Activated CD4-positive, alpha-beta T cell treated with anti-CD3 and anti-CD28 coated beads, Interleukin-2, amount 50 U/mL, for 48 hours (primary cell): ENCODE results near the gene ADGRB2.

Experiments
- DNase-seq, 2 experiments: peaks; one replicate each; pipeline ENCODE4 v3.0.0-alpha.2; 2020

Gene ADGRB2

GRCh38 chr1:31762323-31762722 lies 1.8 kb downstream of the ADGRB2 start:
- no peak for DNase-seq

- DNase-seq, result no peak
Observed at GRCh38 chr1:31761883-31762282, 2.3 kb downstream of the ADGRB2 start.

GRCh38 chr1:31760471-31761470 lies 3.4 kb downstream of the ADGRB2 start:
- DNase-seq, result peak; percentile 44 to 58

DNA sequence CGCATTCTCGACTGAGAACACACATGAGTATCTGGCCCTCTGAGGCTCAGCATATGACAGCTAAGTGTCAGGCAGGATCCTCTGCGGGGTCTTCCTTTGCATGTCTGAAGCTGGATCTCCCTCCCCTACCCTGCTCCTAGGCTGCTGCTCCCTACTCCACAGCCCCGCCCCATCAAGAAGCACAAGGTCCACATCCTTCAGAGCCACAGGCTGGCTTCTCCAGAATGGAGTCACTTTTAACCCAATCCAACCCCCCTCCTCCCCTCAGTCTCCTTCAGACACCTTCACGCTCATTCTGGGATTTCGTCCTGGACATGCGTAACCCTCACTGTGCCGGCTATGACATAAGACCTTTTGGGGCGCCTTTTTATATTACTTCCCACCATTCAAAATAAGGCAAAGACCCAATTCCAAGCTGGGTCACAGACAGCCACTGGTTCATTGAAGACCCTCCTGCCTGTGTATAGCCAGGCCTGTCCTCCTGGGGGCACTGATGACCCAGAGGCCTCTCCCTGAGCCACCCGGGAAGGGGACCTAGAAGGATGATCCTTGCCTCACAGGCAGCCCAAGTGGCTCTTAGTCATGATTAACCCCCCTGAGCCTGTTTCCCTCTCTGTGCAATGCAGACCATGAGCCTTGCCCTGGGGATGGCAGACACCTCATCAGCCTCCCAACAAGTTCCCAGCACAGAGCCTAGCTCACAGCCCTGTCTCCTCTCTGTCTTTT lies 4.7 kb downstream of the ADGRB2 start:
- no peak for DNase-seq

- no peak for DNase-seq
Observed at GRCh38 chr1:31758823-31759222, 5.3 kb downstream of the ADGRB2 start.

DNA sequence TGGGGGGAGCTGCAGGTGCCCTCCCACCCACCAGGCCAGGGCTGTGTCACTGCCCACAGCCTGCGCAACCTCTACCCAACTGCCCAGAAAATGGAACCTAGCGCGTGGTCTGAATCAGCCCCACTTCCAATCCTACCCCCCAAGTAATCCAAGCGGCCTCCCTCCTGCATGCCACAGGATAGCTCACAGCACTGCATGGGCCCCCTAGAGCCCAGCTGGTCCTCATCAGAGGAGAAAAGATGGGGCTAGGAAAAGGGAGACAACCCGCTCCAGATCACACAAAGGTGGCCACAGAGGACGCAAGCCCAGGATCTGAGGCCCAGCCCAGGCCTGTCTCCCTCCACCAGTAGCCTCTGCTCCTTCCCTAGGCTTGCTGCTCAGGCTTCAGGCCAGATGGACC lies 6.2 kb downstream of the ADGRB2 start:
- no peak for DNase-seq

GRCh38 chr1:31757204-31757679 lies 6.9 kb downstream of the ADGRB2 start:
- no peak for DNase-seq

GRCh38 chr1:31756578-31756977 lies 7.6 kb downstream of the ADGRB2 start:
- DNase-seq, result no peak

DNA sequence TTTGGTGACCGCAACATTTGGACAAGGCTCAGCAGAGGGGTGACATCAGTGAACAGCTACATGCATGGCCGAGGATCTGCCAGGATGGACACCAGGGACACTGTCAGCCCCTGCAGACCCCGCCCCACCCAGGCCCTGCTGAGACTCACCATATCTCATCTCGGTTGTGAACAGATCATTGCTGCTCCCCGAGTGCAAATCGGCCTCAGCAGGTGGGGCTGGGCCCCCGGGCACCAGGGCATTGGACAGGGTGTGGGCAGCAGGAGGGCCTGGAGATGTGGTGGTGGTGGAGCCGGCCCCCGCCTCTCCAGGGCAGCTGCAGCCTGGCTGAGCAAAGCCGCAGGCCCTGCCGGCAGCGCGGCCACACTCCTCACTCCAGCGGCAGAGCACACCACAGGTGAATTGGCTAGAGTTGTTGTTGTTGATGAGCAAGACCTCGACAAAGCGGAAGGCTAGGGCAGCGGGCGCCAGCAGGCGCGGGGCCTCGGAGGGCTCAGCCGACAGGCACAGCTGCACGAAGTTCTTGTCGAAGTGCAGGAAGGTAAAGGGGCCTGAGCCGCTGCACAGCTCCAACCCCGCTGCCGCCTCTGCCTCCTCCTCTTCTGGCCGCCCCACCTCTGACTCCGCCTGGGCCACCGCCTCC lies 8.2 kb downstream of the ADGRB2 start:
- no peak for DNase-seq

- no peak for DNase-seq
Observed at GRCh38 chr1:31755197-31755611, 8.9 kb downstream of the ADGRB2 start.

DNA sequence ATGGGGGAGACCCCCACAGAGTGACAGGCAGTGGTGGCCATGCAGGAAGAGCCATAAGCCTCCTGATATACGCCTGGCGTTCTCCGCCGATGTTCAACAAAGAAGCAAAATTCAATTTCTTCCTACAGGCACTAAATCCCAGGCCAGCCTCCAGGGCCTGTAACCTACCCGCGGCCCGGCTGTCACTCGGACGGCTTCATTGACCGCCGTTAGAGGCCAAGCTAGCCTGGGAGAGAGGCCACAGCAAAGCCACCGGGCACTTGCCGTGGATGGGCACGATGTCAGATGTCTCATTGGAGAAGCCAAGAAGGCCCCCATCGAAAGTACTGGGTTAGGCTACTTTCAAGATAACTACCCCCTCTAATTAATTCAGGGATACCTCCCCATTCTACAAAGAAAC lies 9.7 kb downstream of the ADGRB2 start:
- no peak for DNase-seq

DNA sequence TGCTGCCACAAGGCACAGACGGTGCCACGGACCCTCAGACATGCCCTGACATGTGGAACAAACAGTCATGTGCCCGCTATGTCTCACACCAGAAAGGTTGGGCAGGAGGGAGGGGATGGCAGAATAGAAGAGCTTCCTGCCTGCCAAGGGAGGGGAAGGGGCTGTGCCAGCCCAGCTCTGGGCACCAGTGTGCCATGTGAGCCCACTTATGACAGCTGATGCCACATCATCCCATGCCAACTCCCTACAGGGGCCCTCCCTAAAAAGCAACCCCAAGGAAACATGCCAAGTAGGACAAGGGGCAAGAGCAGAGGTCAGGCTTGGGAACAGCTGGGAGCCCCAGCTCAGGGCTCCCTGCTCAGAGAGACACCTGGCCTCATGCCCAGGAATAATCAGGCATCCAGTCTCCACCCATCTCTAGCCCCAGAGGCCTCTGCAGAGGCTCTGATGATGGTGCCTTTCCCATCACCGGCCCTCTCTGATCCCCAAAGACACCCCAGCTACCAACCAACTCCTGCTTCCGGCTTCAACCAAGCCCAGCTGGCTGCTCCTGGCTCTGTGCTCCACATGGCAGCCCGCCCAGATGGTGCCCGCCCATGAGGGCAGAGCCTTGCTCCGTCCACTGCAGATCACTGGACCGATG lies 10.3 kb downstream of the ADGRB2 start:
- no peak for DNase-seq

GRCh38 chr1:31752952-31753475 lies 11.1 kb downstream of the ADGRB2 start:
- no peak for DNase-seq

DNA sequence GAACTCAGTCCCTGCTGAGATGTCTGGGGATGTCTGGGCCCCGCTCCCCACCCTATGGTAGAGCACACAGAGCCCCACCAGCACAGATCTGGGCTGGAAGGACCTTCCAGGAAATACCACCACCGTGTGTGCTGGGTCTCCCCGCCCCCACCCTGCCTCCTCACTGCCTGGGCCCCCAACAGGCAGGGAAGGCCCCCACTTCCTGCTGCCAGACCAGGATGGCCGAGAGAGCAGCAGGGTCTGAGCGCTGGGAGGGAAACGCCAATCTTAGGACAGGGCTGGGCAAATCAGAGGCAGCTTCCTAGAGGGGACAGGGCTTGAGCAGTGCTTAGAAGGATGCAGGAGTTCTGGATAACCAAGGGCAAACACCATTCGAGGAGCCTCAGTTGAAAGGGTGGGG lies 11.9 kb downstream of the ADGRB2 start:
- DNase-seq, result no peak

DNA sequence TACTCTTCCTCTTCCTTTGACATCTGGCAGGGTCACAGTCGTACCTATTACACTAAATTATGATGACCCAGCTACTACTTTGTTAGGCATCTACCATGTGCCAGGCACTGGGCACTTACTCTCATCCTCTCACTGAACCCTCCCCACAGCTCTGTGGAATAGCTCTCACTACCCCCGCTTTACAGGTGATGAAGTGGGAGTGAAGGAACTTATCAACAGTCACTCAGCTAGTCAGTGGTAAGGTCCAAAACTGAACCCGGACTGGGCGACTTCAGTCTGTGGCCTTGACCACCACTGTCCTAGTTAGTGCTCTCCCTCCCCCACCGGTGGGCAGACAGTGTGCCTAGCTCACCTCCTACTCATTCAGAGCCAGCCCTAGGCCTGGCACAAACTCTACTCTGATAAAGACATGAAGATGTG lies 12.3 kb downstream of the ADGRB2 start:
- DNase-seq, result no peak

GRCh38 chr1:31750858-31751510 lies 13.2 kb downstream of the ADGRB2 start:
- no peak for DNase-seq

DNA sequence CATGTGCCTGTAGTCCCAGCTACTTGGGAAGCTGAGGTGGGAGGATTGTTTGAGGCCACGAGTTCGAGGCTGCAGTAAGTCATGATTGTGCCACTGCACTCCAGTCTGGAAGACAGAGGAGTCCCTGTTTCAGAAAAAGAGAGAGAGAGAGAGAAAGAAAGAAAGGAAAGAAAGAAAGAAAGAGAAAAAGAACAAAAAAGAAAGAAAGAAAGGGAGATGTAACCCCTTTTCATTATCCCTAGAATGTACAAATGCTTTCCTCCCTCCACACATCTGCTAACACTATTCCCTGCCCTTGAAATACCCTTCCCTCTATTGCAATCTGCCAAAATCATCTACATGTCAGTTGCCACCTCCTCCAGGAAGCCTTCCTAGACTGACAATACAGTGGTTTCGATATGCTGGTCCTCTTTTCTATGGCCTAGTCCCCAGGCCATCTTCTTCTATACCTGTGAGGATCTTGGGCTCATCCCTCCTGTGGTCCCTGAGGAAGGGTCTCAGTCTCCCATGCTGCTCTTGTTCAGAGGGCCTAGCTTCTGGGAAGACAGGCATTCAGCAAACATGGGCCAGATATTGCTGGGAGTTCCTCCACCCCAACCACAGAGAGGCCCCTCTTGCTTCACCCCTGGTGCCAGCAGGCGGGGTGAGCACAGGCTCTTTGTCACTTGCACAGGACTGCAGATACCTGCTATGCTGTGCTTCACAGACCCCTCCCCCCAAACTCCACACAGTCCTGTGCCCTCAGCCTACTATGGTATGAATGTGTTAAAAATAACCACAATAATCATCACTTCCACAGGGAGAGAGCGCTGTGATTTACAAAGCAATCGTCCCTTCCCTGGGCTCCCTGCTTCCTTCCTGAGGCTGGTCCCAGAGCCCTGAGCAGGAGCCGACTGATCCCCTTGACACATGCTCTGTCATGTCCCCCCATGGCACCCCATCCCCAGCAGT lies 14.1 kb downstream of the ADGRB2 start:
- no peak for DNase-seq

DNA sequence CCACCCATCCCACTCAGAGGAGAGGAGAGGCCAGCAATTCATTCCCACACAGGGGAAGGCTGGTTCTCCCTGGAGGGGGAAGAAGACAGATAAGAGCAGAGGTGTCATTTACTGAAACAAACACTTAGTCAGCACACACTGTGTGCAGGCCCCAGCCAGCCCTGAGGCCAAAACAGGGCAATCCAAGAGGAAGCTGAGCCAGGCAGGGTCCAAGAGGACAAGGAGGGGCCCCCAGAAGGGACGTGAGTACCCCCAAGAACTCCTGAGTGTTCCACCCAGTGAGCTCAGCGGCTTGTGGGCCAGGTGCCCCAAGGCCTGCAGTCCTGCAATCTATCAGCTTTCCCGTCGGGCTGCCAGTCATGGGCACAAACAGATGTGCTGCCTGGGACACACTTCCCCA lies 15.8 kb downstream of the ADGRB2 start:
- DNase-seq, result no peak

DNA sequence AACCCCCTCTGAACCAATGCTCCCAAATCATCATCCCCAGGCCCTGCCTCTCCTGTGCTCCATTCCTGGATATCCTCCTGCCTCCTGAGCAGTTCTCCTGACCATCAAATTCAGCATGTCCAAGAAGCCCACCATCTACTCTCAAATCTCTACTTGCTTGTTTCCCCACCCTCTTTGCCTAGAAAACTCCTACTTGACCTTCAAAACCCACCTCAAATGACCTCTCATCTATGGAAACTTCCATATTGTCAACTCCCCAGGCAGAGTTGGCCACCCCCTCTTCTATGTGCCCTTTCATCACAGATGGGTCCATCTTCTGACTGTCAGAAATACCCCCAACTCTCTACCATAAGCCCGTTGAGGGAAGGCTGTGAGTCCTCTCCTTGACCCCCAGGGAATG lies 16.8 kb downstream of the ADGRB2 start:
- DNase-seq, result no peak

- no peak for DNase-seq
Observed at GRCh38 chr1:31746687-31747086, 17.5 kb downstream of the ADGRB2 start.
